ENCODE measurements around the gene RPL12. TPM values are rescaled to one million over a fixed set of nuclear protein-coding genes. Genes with fewer than 3 reads are reported as not detected.

Gene RPL12
- 1,000 to 10,000 TPM; 1,582 to 1,976 (median 1,881) TPM for polyA plus RNA-seq (ENCODE audit: low read depth in 6 of 6)

GRCh38 chr9:127450830-127451607 lies at the start of gene RPL12, which contains the start of gene LRSAM1:
RPL12 (minus strand) TSS chr9:127451406; CDS start chr9:127451317, 89 bp downstream.
LRSAM1 (plus strand) TSS chr9:127451510; CDS start chr9:127454528, 3,018 bp downstream.
- Mint-ChIP-seq H3K9me3 (no peaks in the 10 kb centered on the region), H3K4me3 (peak within 1 kb of the TSS; percentile 93 to 99 (median 98)), H3K36me3 (peaks cover 8 to 11% of the 10 kb centered on the region in 2 donors), H3K27me3 (no peaks in the 10 kb centered on the region), H3K27ac (peak within 1 kb of the TSS; percentile 95 to 99 (median 98)), H3K4me1 (peaks cover 37 to 57% (median 55%) of the 10 kb centered on the region in 3 donors)
- ATAC-seq (ENCODE audit: low read depth in 2 of 2) (peak; percentile 78 to 80), DNase-seq (peak; percentile 96)

- Mint-ChIP-seq H3K36me3 (peaks cover 0 to 6% of the 10 kb centered on the region in 2 donors), H3K27me3 (no peaks in the 10 kb centered on the region), H3K4me1 (no peaks in the 10 kb centered on the region), H3K4me3 (no peak overlapping the region), H3K9me3 (no peaks in the 10 kb centered on the region), H3K27ac (no peak overlapping the region)
- ATAC-seq (ENCODE audit: low read depth in 2 of 2) (no peak), DNase-seq (no peak)
Observed at GRCh38 chr9:127500862-127501261, 49.7 kb upstream of the RPL12 start.

- Mint-ChIP-seq H3K4me1 (no peaks in the 10 kb centered on the region), H3K36me3 (peaks cover 0 to 10% of the 10 kb centered on the region in 2 donors)
- no peak for DNase-seq
Observed at GRCh38 chr9:127500399-127500798, 49.2 kb upstream of the RPL12 start.

GRCh38 chr9:127498298-127498697 lies 47.1 kb upstream of the RPL12 start:
- no peak overlapping the region for H3K4me3 Mint-ChIP-seq

More at GRCh38 chr9:127500399-127500798, 49.2 kb upstream of the RPL12 start:
- Mint-ChIP-seq H3K4me3 (no peak overlapping the region), H3K9me3 (no peaks in the 10 kb centered on the region), H3K27me3 (no peaks in the 10 kb centered on the region), H3K27ac (no peak overlapping the region)
- ATAC-seq (ENCODE audit: low read depth in 2 of 2) = no peak

GRCh38 chr9:127497656-127498290 lies 46.6 kb upstream of the RPL12 start:
- ATAC-seq (ENCODE audit: low read depth in 2 of 2) = no peak
- Mint-ChIP-seq H3K4me3 (no peak overlapping the region), H3K4me1 (no peaks in the 10 kb centered on the region), H3K27me3 (no peaks in the 10 kb centered on the region), H3K36me3 (peaks cover 0 to 10% of the 10 kb centered on the region in 2 donors), H3K27ac (peak overlapping the region in 1 of 6 donors; percentile 67), H3K9me3 (no peaks in the 10 kb centered on the region)
- DNase-seq = no peak

More at GRCh38 chr9:127498298-127498697, 47.1 kb upstream of the RPL12 start:
- Mint-ChIP-seq H3K9me3 (no peaks in the 10 kb centered on the region), H3K4me1 (no peaks in the 10 kb centered on the region), H3K27ac (no peak overlapping the region), H3K27me3 (no peaks in the 10 kb centered on the region), H3K36me3 (peaks cover 0 to 10% of the 10 kb centered on the region in 2 donors)
- no peak for ATAC-seq (ENCODE audit: low read depth in 2 of 2)
- no peak for DNase-seq

GRCh38 chr9:127496974-127497373 lies 45.8 kb upstream of the RPL12 start:
- no peak for DNase-seq
- no peak for ATAC-seq (ENCODE audit: low read depth in 2 of 2)
- no peaks in the 10 kb centered on the region for H3K27me3 Mint-ChIP-seq
- H3K9me3 Mint-ChIP-seq = no peaks in the 10 kb centered on the region
- no peaks in the 10 kb centered on the region for H3K4me1 Mint-ChIP-seq
- H3K36me3 Mint-ChIP-seq = peaks cover 0 to 10% of the 10 kb centered on the region in 2 donors
- H3K4me3 Mint-ChIP-seq = no peak overlapping the region
- H3K27ac Mint-ChIP-seq = no peak overlapping the region

- Mint-ChIP-seq H3K9me3 (no peaks in the 10 kb centered on the region), H3K27me3 (no peaks in the 10 kb centered on the region), H3K4me1 (no peaks in the 10 kb centered on the region), H3K36me3 (peaks cover 0 to 10% of the 10 kb centered on the region in 2 donors), H3K27ac (peak overlapping the region in 2 of 6 donors; percentile 22 to 41), H3K4me3 (no peak overlapping the region)
- no peak for ATAC-seq (ENCODE audit: low read depth in 2 of 2)
- no peak for DNase-seq
Observed at GRCh38 chr9:127495884-127496555, 44.8 kb upstream of the RPL12 start.

- Mint-ChIP-seq H3K9me3 (no peaks in the 10 kb centered on the region), H3K27me3 (no peaks in the 10 kb centered on the region), H3K4me1 (no peaks in the 10 kb centered on the region), H3K27ac (no peak overlapping the region), H3K4me3 (no peak overlapping the region), H3K36me3 (peaks cover 5 to 18% of the 10 kb centered on the region in 2 donors)
- no peak for DNase-seq
- ATAC-seq (ENCODE audit: low read depth in 2 of 2) = no peak
Observed at GRCh38 chr9:127494304-127494702, 43.1 kb upstream of the RPL12 start.

GRCh38 chr9:127493592-127494303 lies 42.5 kb upstream of the RPL12 start:
- no peak overlapping the region for H3K4me3 Mint-ChIP-seq
- no peak for ATAC-seq (ENCODE audit: low read depth in 2 of 2)
- H3K4me1 Mint-ChIP-seq = no peaks in the 10 kb centered on the region
- no peaks in the 10 kb centered on the region for H3K27me3 Mint-ChIP-seq
- H3K36me3 Mint-ChIP-seq = peaks cover 5 to 22% of the 10 kb centered on the region in 2 donors
- peak overlapping the region in 1 of 6 donors; percentile 33 for H3K27ac Mint-ChIP-seq
- H3K9me3 Mint-ChIP-seq = no peaks in the 10 kb centered on the region
- DNase-seq = no peak

- H3K4me1 Mint-ChIP-seq = no peaks in the 10 kb centered on the region
- DNase-seq = no peak
- H3K27ac Mint-ChIP-seq = no peak overlapping the region
- no peaks in the 10 kb centered on the region for H3K9me3 Mint-ChIP-seq
- no peak for ATAC-seq (ENCODE audit: low read depth in 2 of 2)
- no peaks in the 10 kb centered on the region for H3K27me3 Mint-ChIP-seq
- H3K36me3 Mint-ChIP-seq = peaks cover 5 to 26% of the 10 kb centered on the region in 2 donors
- H3K4me3 Mint-ChIP-seq = no peak overlapping the region
Observed at GRCh38 chr9:127492616-127493015, 41.4 kb upstream of the RPL12 start.

GRCh38 chr9:127491516-127491915 lies 40.3 kb upstream of the RPL12 start:
- H3K36me3 Mint-ChIP-seq = peaks cover 7 to 28% of the 10 kb centered on the region in 2 donors
- DNase-seq (no peak), ATAC-seq (ENCODE audit: low read depth in 2 of 2) (no peak)
- no peak overlapping the region for H3K27ac Mint-ChIP-seq
- no peak overlapping the region for H3K4me3 Mint-ChIP-seq
- H3K27me3 Mint-ChIP-seq = no peaks in the 10 kb centered on the region
- H3K4me1 Mint-ChIP-seq = no peaks in the 10 kb centered on the region
- H3K9me3 Mint-ChIP-seq = no peaks in the 10 kb centered on the region

- H3K27ac Mint-ChIP-seq = peak overlapping the region in 1 of 6 donors; percentile 42
- H3K36me3 Mint-ChIP-seq = peaks cover 9 to 28% of the 10 kb centered on the region in 2 donors
- no peaks in the 10 kb centered on the region for H3K4me1 Mint-ChIP-seq
- DNase-seq (no peak), ATAC-seq (ENCODE audit: low read depth in 2 of 2) (no peak)
- H3K4me3 Mint-ChIP-seq = no peak overlapping the region
- no peaks in the 10 kb centered on the region for H3K27me3 Mint-ChIP-seq
- no peaks in the 10 kb centered on the region for H3K9me3 Mint-ChIP-seq
Observed at GRCh38 chr9:127490535-127491230, 39.5 kb upstream of the RPL12 start.

All from naive B cell (primary cell).